T-cell (primary cell): ENCODE results near the gene ZNF619. TPM values are rescaled to one million over a fixed set of nuclear protein-coding genes. Genes with fewer than 3 reads are reported as not detected.

ENCODE experiments used
- ATAC-seq, 4 experiments: fragments of 200-7000 bp in 3 of 4; fragments of 150-1000 bp in 1 of 4; cut with Tn5 transposase; replicated peaks in 1 of 4; 1 replicate in 3 of 4; 2 replicates in 1 of 4; pipeline ENCODE4 v1.10.0; 2021; ENCODE audit warnings: moderate library complexity in 3 of 4, mild to moderate bottlenecking in 2 of 4, moderate number of reproducible peaks in 1 of 4
- CTCF ChIA-PET, 2 donors: fragments of 300-600 bp; sonication (Branson Sonifier 250); formaldehyde crosslinking; loops; one replicate each; lab custom pipeline; 2022; ENCODE audit warnings: antibody characterized with exemption in 2 of 2; lab: Charles Lee
- POLR2A ChIA-PET, 2 donors: fragments of 300-600 bp; sonication (Branson Sonifier 250); formaldehyde crosslinking; loops; one replicate each; lab custom pipeline; 2022; ENCODE audit warnings: antibody characterized with exemption in 2 of 2; lab: Charles Lee
- DNase-seq, 35 experiments: peaks; one replicate each; pipeline versions ENCODE4 v3.0.0 to v3.0.0-alpha.2; 2013 to 2023
- H3K27ac ChIP-seq: one replicate; pipeline ENCODE4 v1.5.1; 2013; ENCODE audit warnings: low read length
- H3K27me3 ChIP-seq, 2 experiments: replicated peaks in 1 of 2; 1 replicate in 1 of 2; 2 replicates in 1 of 2; pipeline versions ENCODE4 v1.6.1 to v1.7.0; 2013; ENCODE audit warnings: low read length in 1 of 2, mixed read lengths in 1 of 2; ENCODE audit not compliant: control insufficient read depth in 2 of 2, insufficient read depth in 2 of 2; ENCODE audit errors: extremely low read depth in 1 of 2
- H3K36me3 ChIP-seq, 2 donors: 1 replicate in 1 of 2; 2 replicates in 1 of 2; pipeline versions ENCODE4 v1.6.1 to v1.7.0; 2013; ENCODE audit warnings: low read length in 1 of 2; ENCODE audit not compliant: control insufficient read depth in 2 of 2, insufficient read depth in 1 of 2; ENCODE audit errors: extremely low read depth in 1 of 2
- H3K4me1 ChIP-seq, 2 experiments: 1 replicate in 1 of 2; 2 replicates in 1 of 2; pipeline versions ENCODE4 v1.6.1 to v1.7.0; 2013; ENCODE audit warnings: low read length in 2 of 2, mixed read lengths in 1 of 2; ENCODE audit not compliant: insufficient read depth in 2 of 2, control insufficient read depth in 1 of 2; ENCODE audit errors: extremely low read depth in 1 of 2
- H3K4me3 ChIP-seq, 2 donors: 1 replicate in 1 of 2; 2 replicates in 1 of 2; pipeline versions ENCODE4 v1.5.1 to v1.7.0; 2013; ENCODE audit warnings: mild to moderate bottlenecking in 2 of 2, low read length in 1 of 2, moderate library complexity in 1 of 2; ENCODE audit not compliant: control insufficient read depth in 1 of 2; ENCODE audit errors: extremely low read depth in 1 of 2
- H3K9me3 ChIP-seq: 2 replicates; pipeline ENCODE4 v1.7.0; 2013
- H3K27ac Mint-ChIP-seq, 2 donors: one replicate each; pipeline ENCODE4 v1.8.0; 2020 to 2021; ENCODE audit warnings: mild to moderate bottlenecking in 2 of 2, mixed read lengths in 2 of 2
- H3K27me3 Mint-ChIP-seq, 2 donors: one replicate each; pipeline ENCODE4 v1.8.0; 2021 to 2022; ENCODE audit warnings: mixed read lengths in 2 of 2
- H3K36me3 Mint-ChIP-seq: one replicate; pipeline ENCODE4 v1.8.0; 2021; ENCODE audit warnings: mixed read lengths
- H3K4me1 Mint-ChIP-seq, 3 donors: one replicate each; pipeline ENCODE4 v1.8.0; 2020 to 2022; ENCODE audit warnings: mixed read lengths in 3 of 3, mild to moderate bottlenecking in 1 of 3
- H3K4me3 Mint-ChIP-seq, 3 donors: one replicate each; pipeline ENCODE4 v1.8.0; 2020 to 2022; ENCODE audit warnings: mild to moderate bottlenecking in 3 of 3, mixed read lengths in 3 of 3, moderate library complexity in 3 of 3
- H3K9me3 Mint-ChIP-seq, 3 donors: one replicate each; pipeline ENCODE4 v1.8.0; 2020 to 2022; ENCODE audit warnings: mixed read lengths in 3 of 3
- WGBS: methylation state at CpG from one replicate; pipeline ENCODE4 v1.1.5; 2013; ENCODE audit warnings: missing lambda C conversion rate; ENCODE audit not compliant: insufficient coverage; 5-methylcytosine and 5-hydroxymethylcytosine counted together
- total RNA-seq, 35 experiments: library from RNA in 6 of 35; stranded (reverse) in 6 of 35; fragments of 120-200 nt in 1 of 35; gene quantifications; one replicate each; pipeline versions ENCODE4 v1.2.1 to v1.2.4 and lab custom pipeline; 2013 to 2026

Gene ZNF619
- total RNA-seq, 5 donors from 2014 or later (not counting 1 experiment from before 2014, with no cell fraction given): 7.3 to 12.2 (median 11.2) TPM

DNA sequence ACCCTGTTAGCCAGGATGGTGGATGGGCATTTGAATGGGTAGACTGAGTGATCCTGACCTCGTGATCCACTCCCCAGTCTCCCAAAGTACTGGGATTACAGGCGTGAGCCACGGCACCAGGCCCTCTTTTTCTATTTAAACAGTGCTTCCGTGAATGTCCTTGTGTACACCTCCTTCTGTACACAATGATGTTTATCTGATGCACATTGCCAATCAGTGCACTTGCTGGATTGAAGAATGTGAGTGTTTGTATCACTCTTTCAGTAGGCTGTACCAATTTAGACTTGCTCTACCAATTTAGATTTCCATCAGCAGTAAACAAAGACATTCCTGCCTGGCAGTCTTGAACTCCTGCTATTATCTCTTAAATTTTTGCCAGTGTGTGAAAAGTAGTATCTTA lies 8.9 kb upstream of the ZNF619 start:
- ChIA-PET CTCF (no interaction called here), POLR2A (no interaction called here)
- Mint-ChIP-seq H3K4me3 (no peak overlapping the region), H3K36me3 (peaks cover 27% of the 10 kb centered on the region), H3K4me1 (peaks cover 24 to 29% (median 28%) of the 10 kb centered on the region in 3 donors), H3K9me3 (no peaks in the 10 kb centered on the region), H3K27ac (no peak overlapping the region), H3K27me3 (no peaks in the 10 kb centered on the region)
- no peak for ATAC-seq
- no peak overlapping the region for H3K27ac ChIP-seq
- no peaks in the 10 kb centered on the region for H3K9me3 ChIP-seq
- H3K27me3 ChIP-seq: no peaks in the 10 kb centered on the region
- DNase-seq: no peak
- no peak overlapping the region for H3K4me3 ChIP-seq
- no CpG with 5 or more reads among the region's 4 CpGs for WGBS
- peaks cover 15% of the 10 kb centered on the region in 2 experiments for H3K4me1 ChIP-seq
- H3K36me3 ChIP-seq: peaks cover 0 to 16% of the 10 kb centered on the region in 2 donors

DNA sequence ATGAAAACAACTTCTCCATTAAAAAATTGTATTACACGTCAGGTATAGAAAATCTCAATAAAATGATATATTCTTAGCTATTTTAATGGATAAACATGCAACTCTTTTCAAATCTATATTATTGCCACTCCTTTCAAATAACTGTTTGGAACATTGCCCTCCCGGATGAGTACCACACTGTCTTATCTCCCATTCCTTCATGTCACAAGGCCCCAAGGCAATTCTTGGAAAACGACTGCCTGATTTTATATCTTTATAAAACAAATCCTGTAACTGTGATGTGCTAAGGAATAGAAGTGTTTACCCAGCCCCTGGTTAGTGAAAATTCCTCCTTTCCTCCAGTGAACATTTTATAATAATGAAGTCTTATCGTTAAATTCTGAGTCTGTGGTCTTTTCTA lies 6.2 kb upstream of the ZNF619 start:
- H3K27me3 Mint-ChIP-seq: no peaks in the 10 kb centered on the region
- H3K4me1 ChIP-seq: no peaks in the 10 kb centered on the region
- H3K4me1 Mint-ChIP-seq: peaks cover 0 to 3% (median 1%) of the 10 kb centered on the region in 3 donors
- H3K36me3 ChIP-seq: peaks cover 0 to 2% of the 10 kb centered on the region in 2 donors
- POLR2A ChIA-PET: interaction anchor here in 1 of 2 donors (0.6 kb wide), 2 partner anchors 16 to 37 kb away, joined by 3 read pairs; no protein-coding TSS in a partner anchor
- H3K27me3 ChIP-seq: no peaks in the 10 kb centered on the region
- CTCF ChIA-PET: no interaction called here
- ATAC-seq (no peak), DNase-seq (no peak)
- H3K9me3 ChIP-seq: no peaks in the 10 kb centered on the region
- no peaks in the 10 kb centered on the region for H3K9me3 Mint-ChIP-seq
- no CpG with 5 or more reads among the region's 4 CpGs for WGBS
- H3K27ac ChIP-seq: no peak overlapping the region
- H3K27ac Mint-ChIP-seq: no peak overlapping the region
- H3K36me3 Mint-ChIP-seq: peaks cover 8% of the 10 kb centered on the region
- no peak overlapping the region for H3K4me3 ChIP-seq
- H3K4me3 Mint-ChIP-seq: no peak overlapping the region

DNA sequence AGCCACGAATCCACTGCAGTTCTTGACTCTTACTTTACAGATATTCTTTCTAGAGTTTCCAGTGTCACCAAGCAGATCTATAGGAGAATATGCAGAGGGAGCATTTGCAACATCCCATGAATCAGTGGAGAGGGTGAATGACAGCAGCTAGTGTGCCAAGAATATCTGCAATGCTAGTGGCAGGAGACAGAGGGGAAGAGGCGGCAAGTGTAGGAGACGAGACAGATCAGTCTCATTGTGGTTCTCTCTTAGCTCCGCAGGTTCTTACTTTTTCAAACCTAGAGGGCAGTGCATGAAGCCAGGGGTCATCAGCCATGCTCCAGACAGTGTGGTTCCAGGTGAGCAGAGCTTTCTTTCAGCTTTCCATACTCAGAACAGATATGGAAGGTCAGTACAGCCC lies 744 bp downstream of the ZNF619 start:
- no peak for ATAC-seq
- H3K36me3 Mint-ChIP-seq: peaks cover 27% of the 10 kb centered on the region
- peak overlapping the region; percentile 89 to 92 (median 91) for H3K4me3 Mint-ChIP-seq
- 94% methylated on average over 3 of the region's 4 CpGs for WGBS
- no peaks in the 10 kb centered on the region for H3K9me3 ChIP-seq
- peaks cover 0 to 9% of the 10 kb centered on the region in 2 donors for H3K36me3 ChIP-seq
- H3K27ac ChIP-seq: peak overlapping the region; percentile 80
- CTCF ChIA-PET: interaction anchor here in 1 of 2 donors (0.6 kb wide), 1 partner anchor 103 kb away, joined by 3 read pairs; no protein-coding TSS in a partner anchor
- H3K27me3 Mint-ChIP-seq: no peaks in the 10 kb centered on the region
- POLR2A ChIA-PET: interaction anchor here in 1 of 2 donors (0.6 to 1.0 kb wide), 3 partner anchors 21 to 1606 kb away, joined by 3 to 8 read pairs (median 3); partner anchors contain the start of gene ULK4
- H3K4me1 Mint-ChIP-seq: peaks cover 28 to 35% (median 35%) of the 10 kb centered on the region in 3 donors
- peaks cover 0 to 23% of the 10 kb centered on the region in 2 experiments for H3K4me1 ChIP-seq
- DNase-seq: no peak
- H3K4me3 ChIP-seq: peak overlapping the region in 1 of 2 donors; percentile 88
- H3K27ac Mint-ChIP-seq: peak overlapping the region; percentile 79 to 95
- H3K27me3 ChIP-seq: no peaks in the 10 kb centered on the region
- no peaks in the 10 kb centered on the region for H3K9me3 Mint-ChIP-seq

DNA sequence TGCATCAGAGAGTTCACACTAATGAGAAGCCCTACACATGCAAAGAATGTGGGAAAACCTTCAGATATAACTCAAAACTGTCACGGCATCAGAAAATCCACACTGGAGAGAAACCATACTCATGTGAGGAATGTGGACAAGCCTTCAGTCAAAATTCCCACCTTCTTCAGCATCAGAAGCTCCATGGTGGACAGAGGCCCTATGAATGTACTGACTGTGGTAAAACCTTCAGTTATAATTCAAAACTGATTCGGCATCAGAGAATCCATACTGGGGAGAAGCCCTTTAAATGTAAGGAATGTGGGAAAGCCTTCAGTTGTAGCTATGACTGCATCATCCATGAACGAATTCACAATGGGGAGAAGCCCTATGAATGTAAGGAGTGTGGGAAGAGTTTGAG lies 10.2 kb downstream of the ZNF619 start:
- H3K27ac Mint-ChIP-seq: no peak overlapping the region
- ChIA-PET CTCF (no interaction called here), POLR2A (no interaction called here)
- H3K27me3 Mint-ChIP-seq: no peaks in the 10 kb centered on the region
- Histone ChIP-seq H3K9me3 (peaks cover 4% of the 10 kb centered on the region), H3K4me1 (peaks cover 0 to 13% of the 10 kb centered on the region in 2 experiments), H3K4me3 (no peak overlapping the region), H3K27me3 (no peaks in the 10 kb centered on the region), H3K27ac (no peak overlapping the region), H3K36me3 (peaks cover 11 to 33% of the 10 kb centered on the region in 2 donors)
- DNase-seq (no peak), ATAC-seq (no peak)
- peaks cover 47% of the 10 kb centered on the region for H3K36me3 Mint-ChIP-seq
- H3K9me3 Mint-ChIP-seq: peaks cover 6 to 22% (median 16%) of the 10 kb centered on the region in 3 donors
- no peak overlapping the region for H3K4me3 Mint-ChIP-seq
- H3K4me1 Mint-ChIP-seq: peaks cover 10 to 13% (median 11%) of the 10 kb centered on the region in 3 donors
- WGBS: 86% methylated on average over 1 of the region's 3 CpGs

DNA sequence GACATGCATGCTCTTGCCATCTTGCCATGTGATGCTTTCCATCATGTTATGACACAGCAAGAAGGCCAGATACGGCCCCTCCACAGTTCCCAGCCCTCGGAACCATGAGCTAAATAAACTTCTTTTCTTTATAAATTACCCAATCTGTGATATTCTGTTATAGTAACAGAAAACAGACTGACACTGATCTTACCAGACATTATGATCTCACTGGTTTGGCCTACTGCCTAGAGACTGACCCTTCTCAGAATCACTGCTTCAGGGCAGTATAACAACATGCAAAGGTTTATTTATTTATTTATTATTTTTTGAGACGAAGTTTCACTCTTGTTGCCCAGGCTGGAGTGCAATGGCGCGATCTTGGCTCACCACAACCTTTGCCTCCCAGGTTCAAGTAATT lies 14.0 kb downstream of the ZNF619 start:
- no peak for DNase-seq
- Histone ChIP-seq H3K4me3 (no peak overlapping the region), H3K4me1 (no peaks in the 10 kb centered on the region), H3K9me3 (peaks cover 4% of the 10 kb centered on the region), H3K27ac (no peak overlapping the region), H3K27me3 (no peaks in the 10 kb centered on the region), H3K36me3 (peaks cover 7 to 18% of the 10 kb centered on the region in 2 donors)
- H3K4me1 Mint-ChIP-seq: no peaks in the 10 kb centered on the region
- peaks cover 6 to 22% (median 16%) of the 10 kb centered on the region in 3 donors for H3K9me3 Mint-ChIP-seq
- no peak overlapping the region for H3K27ac Mint-ChIP-seq
- CTCF ChIA-PET: no interaction called here
- no peak overlapping the region for H3K4me3 Mint-ChIP-seq
- peaks cover 29% of the 10 kb centered on the region for H3K36me3 Mint-ChIP-seq
- no CpG with 5 or more reads among the region's 5 CpGs for WGBS
- ATAC-seq: no peak
- POLR2A ChIA-PET: no interaction called here
- H3K27me3 Mint-ChIP-seq: no peaks in the 10 kb centered on the region

DNA sequence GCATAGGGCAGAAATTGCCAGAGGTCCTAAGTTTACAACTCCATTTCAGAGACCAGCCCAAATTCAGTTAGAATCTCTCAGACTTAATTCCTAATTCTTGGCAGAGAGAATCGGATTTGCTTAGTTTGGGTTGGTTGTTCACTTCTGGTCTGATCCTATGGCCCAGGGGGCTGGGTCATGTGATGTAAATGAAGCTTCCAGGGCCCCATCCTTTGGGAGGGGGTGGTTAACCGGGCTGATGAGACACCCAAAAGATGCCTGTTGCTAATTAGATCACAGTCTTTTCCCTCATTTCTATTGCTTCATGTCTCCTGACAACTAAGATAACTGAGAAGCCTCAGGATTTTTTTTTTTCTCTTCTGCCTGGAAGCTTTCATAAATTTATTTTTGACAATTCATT lies 17.8 kb downstream of the ZNF619 start:
- no peak for ATAC-seq
- Mint-ChIP-seq H3K27me3 (no peaks in the 10 kb centered on the region), H3K27ac (no peak overlapping the region), H3K4me1 (no peaks in the 10 kb centered on the region), H3K36me3 (peaks cover 8% of the 10 kb centered on the region), H3K4me3 (no peak overlapping the region), H3K9me3 (peaks cover 0 to 4% (median 0%) of the 10 kb centered on the region in 3 donors)
- ChIA-PET POLR2A (no interaction called here), CTCF (no interaction called here)
- H3K4me1 ChIP-seq: no peaks in the 10 kb centered on the region
- 83% methylated on average over 1 of the region's 2 CpGs for WGBS
- no peak overlapping the region for H3K27ac ChIP-seq
- no peaks in the 10 kb centered on the region for H3K27me3 ChIP-seq
- no peaks in the 10 kb centered on the region for H3K36me3 ChIP-seq
- DNase-seq: no peak
- no peaks in the 10 kb centered on the region for H3K9me3 ChIP-seq
- no peak overlapping the region for H3K4me3 ChIP-seq
